Upper lobe of right lung (tissue), 1 donor: Measurements from ENCODE around the gene C18orf63. TPM values are rescaled to one million over a fixed set of nuclear protein-coding genes. Genes with fewer than 3 reads are reported as not detected.
A peak's percentile ranks its signal among the peaks of the same experiment; 100 is the strongest.

Source experiments
- ATAC-seq: fragments of 200-7000 bp; cut with Tn5 transposase; one replicate; pipeline ENCODE4 v1.9.1; 2020; ENCODE audit warnings: mild to moderate bottlenecking, moderate library complexity
- DNase-seq: peaks from one replicate; pipeline ENCODE4 v3.0.0-alpha.2; 2020
- H3K27ac ChIP-seq: fragments of 200-600 bp; one replicate; pipeline ENCODE4 v1.8.0; 2022
- H3K27me3 ChIP-seq: fragments of 200-600 bp; one replicate; pipeline ENCODE4 v1.8.0; 2022; ENCODE audit warnings: mild to moderate bottlenecking
- H3K36me3 ChIP-seq: fragments of 200-600 bp; one replicate; pipeline ENCODE4 v1.8.0; 2022
- H3K4me1 ChIP-seq: fragments of 200-600 bp; one replicate; pipeline ENCODE4 v1.8.0; 2022
- H3K4me3 ChIP-seq: fragments of 200-600 bp; one replicate; pipeline ENCODE4 v1.8.0; 2022; ENCODE audit warnings: mild to moderate bottlenecking
- H3K9me3 ChIP-seq: fragments of 200-600 bp; one replicate; pipeline ENCODE4 v1.8.0; 2022
- intact Hi-C: fragments of 100-400 bp; cut with DNase I; formaldehyde crosslinking; loops from one replicate; pipeline ENCODE4 v1.11.0; 2022
- total RNA-seq: library from RNA; stranded (reverse); fragmentation: NEBNext Ultra II Directional; extraction: Animal tissue kit (Norgen Biotek cat#: 25700); gene quantifications from one replicate; pipeline ENCODE4 v1.2.1, GENCODE V29; 2021
- TF ChIP-seq, protein P1 (sequence below): fragments of 200-600 bp; IDR thresholded peaks from one replicate; pipeline ENCODE4 v1.8.0; 2022; ENCODE audit warnings: antibody characterized with exemption
- donor health status: DM: no; HTN: yes; CAD: no; lungs with severe emphysema.

C18orf63 gene
- total RNA-seq, 1 donor from 2014 or later: 0.17 TPM

DNA sequence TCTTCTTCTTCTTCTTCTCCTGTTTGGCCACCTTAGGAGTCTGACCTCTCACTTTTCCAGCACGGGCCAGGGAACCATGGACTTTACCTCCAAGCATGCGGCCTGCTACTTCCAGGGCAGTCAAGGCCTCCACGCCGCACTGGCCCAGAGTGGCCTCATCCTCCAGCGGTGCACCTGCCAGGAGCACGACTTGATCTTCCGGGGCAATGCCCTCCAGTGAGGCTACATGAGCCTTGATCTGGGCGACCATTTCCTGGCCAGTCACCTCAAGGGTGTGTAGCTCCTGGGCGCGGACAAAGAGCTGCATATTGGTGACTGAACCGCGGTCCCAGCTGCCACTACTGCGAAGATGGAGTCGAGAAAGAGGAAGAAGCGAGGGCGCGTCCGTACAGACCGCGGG is 74.4 kb downstream of the C18orf63 start:
- Histone ChIP-seq H3K27me3 (no peaks in the 10 kb centered on the region), H3K4me3 (no peak overlapping the region), H3K4me1 (no peaks in the 10 kb centered on the region), H3K27ac (no peak overlapping the region), H3K36me3 (no peaks in the 10 kb centered on the region), H3K9me3 (no peaks in the 10 kb centered on the region)
- DNase-seq (no peak), ATAC-seq (no peak)
- TF ChIP-seq, protein P1, sequence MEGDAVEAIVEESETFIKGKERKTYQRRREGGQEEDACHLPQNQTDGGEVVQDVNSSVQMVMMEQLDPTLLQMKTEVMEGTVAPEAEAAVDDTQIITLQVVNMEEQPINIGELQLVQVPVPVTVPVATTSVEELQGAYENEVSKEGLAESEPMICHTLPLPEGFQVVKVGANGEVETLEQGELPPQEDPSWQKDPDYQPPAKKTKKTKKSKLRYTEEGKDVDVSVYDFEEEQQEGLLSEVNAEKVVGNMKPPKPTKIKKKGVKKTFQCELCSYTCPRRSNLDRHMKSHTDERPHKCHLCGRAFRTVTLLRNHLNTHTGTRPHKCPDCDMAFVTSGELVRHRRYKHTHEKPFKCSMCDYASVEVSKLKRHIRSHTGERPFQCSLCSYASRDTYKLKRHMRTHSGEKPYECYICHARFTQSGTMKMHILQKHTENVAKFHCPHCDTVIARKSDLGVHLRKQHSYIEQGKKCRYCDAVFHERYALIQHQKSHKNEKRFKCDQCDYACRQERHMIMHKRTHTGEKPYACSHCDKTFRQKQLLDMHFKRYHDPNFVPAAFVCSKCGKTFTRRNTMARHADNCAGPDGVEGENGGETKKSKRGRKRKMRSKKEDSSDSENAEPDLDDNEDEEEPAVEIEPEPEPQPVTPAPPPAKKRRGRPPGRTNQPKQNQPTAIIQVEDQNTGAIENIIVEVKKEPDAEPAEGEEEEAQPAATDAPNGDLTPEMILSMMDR: no peak
- intact Hi-C loops: no loop called here

DNA sequence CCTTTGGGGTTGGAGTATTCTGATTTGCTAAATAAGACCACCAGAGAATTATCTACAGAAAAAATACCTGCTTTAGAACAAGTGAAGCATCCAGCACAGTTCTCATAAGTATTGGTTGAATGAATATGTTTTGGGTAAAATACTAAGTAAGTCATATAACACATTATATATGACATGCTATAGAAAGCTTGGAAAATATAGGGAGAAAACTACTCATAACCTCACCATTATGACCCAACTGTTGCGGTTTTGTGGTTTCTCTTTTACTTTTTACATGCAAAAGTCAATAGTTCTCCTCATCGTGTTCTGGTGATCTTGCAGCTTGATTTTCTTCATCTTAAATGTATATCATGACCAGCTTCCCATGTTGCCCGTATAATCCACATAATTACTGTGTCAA is 75.3 kb downstream of the C18orf63 start:
- H3K4me1 ChIP-seq: no peaks in the 10 kb centered on the region
- H3K27me3 ChIP-seq: no peaks in the 10 kb centered on the region
- no peaks in the 10 kb centered on the region for H3K36me3 ChIP-seq
- intact Hi-C loops: no loop called here
- H3K27ac ChIP-seq: no peak overlapping the region
- ATAC-seq (no peak), DNase-seq (no peak)
- no peaks in the 10 kb centered on the region for H3K9me3 ChIP-seq
- TF ChIP-seq, protein P1: no peak
- H3K4me3 ChIP-seq: no peak overlapping the region

DNA sequence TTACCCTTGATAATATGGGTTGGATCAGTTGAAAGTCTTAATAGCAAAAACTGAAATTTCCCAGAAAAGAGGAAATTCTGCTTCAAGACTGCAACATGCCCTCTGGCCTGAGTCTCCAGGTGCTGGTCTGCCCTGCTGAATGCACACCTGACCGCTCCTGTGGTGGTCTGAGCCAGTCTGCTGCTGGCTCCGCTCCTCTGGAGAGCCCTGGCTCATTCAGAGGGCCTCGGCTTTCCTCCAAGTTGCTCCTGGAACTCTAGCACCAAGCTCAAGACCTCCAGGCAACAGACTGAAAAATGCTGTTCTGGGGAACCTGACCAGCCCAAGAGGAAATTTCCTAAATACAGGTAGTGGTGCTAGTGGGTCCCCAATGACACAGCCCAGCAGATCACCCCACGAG is 76.7 kb downstream of the C18orf63 start:
- ATAC-seq (no peak), DNase-seq (no peak)
- H3K36me3 ChIP-seq: no peaks in the 10 kb centered on the region
- no peaks in the 10 kb centered on the region for H3K9me3 ChIP-seq
- intact Hi-C loops: no loop called here
- no peaks in the 10 kb centered on the region for H3K27me3 ChIP-seq
- TF ChIP-seq, protein P1: no peak
- peaks cover 8% of the 10 kb centered on the region for H3K4me1 ChIP-seq
- H3K4me3 ChIP-seq: no peak overlapping the region
- no peak overlapping the region for H3K27ac ChIP-seq

DNA sequence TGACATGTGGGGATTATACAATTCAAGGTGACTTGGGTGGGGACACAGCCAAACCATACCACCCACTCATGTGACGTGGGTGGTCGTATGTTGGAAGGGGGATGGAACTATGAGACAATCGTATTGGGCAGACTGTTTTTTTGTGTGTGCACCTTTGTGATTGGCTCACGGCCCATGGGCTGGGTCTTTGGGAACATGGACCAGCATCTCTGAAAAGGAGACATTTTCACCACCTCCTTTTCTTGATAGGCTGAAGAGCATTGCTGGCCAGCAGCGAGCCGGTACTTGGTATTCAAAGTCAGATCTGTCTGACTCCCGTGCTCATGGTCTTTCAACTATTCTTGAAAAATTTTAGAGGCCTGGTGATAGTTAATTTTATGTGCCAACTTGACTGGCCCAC is 79.4 kb downstream of the C18orf63 start:
- TF ChIP-seq, protein P1: no peak
- H3K4me3 ChIP-seq: no peak overlapping the region
- H3K27ac ChIP-seq: no peak overlapping the region
- peaks cover 8% of the 10 kb centered on the region for H3K4me1 ChIP-seq
- no peaks in the 10 kb centered on the region for H3K27me3 ChIP-seq
- intact Hi-C loops: no loop called here
- no peaks in the 10 kb centered on the region for H3K9me3 ChIP-seq
- DNase-seq (no peak), ATAC-seq (no peak)
- no peaks in the 10 kb centered on the region for H3K36me3 ChIP-seq

DNA sequence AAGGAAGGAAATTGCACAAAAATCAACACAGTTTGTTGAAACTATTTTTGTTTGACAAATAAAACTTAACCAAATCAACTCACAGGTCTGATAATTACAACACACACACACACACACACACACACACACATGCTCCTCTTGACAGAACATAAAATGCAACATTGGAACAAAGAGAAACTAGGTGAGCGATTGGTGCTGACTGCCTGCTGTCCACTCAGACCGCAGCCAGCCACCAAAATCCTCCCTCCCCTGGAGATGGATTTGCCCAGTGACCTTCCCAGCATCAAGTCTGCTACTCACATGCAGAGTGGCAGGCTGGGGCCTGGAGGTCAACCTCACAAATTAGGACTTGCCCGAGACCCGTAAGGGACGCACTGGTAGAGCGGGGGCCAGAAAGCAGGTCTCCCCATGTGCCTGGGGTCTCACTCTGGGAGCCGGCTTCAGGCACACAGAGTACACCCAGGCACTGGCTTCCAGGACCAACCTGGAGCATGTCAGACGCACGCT is 80.1 kb downstream of the C18orf63 start:
- ATAC-seq: peak; percentile 73
- Histone ChIP-seq H3K36me3 (no peaks in the 10 kb centered on the region), H3K27me3 (no peaks in the 10 kb centered on the region), H3K9me3 (no peaks in the 10 kb centered on the region), H3K4me3 (no peak overlapping the region), H3K27ac (no peak overlapping the region), H3K4me1 (peaks cover 8% of the 10 kb centered on the region)
- TF ChIP-seq, protein P1: no peak
- peak; percentile 67 for DNase-seq
- intact Hi-C loops: no loop called here
